Mesenteric fat pad (tissue), 1 donor: Measurements from ENCODE around the gene SH3BP1. TPM values are rescaled to one million over a fixed set of nuclear protein-coding genes. Genes with fewer than 3 reads are reported as not detected.
A peak's percentile ranks its signal among the peaks of the same experiment; 100 is the strongest.

Experiments
- DNase-seq: peaks from one replicate; pipeline ENCODE4 v3.0.0-alpha.2; 2020; ENCODE audit warnings: low spot score
- total RNA-seq: library from RNA; stranded (reverse); fragmentation: NEBNext Ultra II Directional; extraction: Animal tissue kit (Norgen Biotek cat#: 25700); gene quantifications from one replicate; pipeline ENCODE4 v1.2.1, GENCODE V29; 2021
- donor health status: DM: yes; HTN: yes; CAD: no.

Gene SH3BP1
- total RNA-seq, 1 donor from 2014 or later: 15.0 TPM

DNA sequence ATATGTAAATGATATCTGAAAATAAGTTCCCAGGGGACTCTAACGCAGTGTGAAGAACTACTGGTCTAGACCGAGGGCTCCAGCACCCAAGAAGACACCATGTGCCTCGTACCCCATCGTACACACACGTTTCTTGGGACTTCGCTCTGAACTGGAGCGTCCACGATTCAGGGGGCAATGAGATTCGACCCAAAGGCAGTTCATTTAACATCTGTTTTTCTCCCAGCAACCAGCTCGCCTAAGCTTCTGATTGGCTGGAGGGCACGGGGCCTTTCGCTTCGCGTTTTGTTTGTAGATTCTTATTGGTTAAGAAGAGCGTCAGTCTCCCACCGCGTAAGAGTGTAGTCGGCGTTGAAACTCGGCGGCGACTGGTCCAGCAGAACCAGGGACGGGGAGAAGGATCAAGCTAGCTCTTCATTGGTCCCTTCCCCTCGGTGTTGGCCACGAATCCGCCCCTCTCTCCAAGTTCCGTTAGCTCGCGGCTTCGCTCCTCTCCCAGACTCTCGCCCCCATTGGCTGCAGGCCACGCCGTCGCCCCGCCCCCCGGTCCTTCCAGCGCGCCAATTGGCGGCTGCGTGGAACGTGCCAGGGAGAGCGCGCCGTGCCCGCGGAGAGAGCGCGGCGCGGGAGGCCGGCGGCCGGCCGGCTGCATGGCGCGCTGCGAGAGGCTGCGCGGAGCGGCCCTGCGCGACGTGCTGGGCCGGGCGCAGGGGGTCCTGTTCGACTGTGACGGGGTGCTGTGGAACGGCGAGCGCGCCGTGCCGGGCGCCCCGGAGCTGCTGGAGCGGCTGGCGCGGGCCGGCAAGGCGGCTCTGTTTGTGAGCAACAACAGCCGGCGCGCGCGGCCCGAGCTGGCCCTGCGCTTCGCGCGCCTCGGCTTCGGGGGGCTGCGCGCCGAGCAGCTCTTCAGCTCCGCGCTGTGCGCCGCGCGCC lies 18.9 kb downstream of the SH3BP1 start, which contains the start of gene PDXP:
TSS of gene PDXP (plus strand) at position 591 of the 933 bp plus-strand sequence. CDS start at position 651, 60 bp downstream.
- DNase-seq: peak; percentile 100

DNA sequence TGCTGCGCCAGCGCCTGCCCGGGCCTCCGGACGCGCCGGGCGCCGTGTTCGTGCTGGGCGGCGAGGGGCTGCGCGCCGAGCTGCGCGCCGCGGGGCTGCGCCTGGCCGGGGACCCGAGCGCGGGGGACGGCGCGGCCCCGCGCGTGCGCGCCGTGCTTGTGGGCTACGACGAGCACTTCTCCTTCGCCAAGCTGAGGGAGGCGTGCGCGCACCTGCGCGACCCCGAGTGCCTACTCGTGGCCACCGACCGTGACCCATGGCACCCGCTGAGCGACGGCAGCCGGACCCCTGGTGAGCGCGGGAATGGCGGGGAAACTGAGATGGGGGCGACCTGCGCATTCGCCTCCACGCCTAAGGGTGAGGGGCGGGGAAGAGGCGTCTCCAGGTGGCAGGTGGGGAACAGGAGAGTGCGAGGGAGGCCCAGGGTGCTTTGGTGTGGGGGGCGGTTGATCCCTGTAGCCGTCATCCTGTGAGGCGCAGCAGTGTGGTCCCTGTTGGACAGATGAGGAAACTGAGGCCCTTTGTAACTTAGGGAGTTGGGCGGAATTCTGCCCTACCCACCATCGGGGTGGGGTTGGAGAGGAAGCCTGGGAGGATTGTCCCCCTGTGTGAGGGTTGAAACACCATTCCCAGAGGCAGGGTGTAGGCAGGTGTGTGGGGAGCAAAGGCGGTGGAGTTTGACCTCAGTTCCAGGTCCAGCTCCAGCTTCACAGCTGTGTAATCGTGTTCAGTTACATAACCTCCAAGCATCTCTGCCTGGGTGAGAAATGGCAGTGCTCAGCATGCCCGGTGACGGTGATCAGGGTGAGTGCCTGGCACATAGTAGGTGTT lies 19.8 kb downstream of the SH3BP1 start:
- DNase-seq: no peak

DNA sequence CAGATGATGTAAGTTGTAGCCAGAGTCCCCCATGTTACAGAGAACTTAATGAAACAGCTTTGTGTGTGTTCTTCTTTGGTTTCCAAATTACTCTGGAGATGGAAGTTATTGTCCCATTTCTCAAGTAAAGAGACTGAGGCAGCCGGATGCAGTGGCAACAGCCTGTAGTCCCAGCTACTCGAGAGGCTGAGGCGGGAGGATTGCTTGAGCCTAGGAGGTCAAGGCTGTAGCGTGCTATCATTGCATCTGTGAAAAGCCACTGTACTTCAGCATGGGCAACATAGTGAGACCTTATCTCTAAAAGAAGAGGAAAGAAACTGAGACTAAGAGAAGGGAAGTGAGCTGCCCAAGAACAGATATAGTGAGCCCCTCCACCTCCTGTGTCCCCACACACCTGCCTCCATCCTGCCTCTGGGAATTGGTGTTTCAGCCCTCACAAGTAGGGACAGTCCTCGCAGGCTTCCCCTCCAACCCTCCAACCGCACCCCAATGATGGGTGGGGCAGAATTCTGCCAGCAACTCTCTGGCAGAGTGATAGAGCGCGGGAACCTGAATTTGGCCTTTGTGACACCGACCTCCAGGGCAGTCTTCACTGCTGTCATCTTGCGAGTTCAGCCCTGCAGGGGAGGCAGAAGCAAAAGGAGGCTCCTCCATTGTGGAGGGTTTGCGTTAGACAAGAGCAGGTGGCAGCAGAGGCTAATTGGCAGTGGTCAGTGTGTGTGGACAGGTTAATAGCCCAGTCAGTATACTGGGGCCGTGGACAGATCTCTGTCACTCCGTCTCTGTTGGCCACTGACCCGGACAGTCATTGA lies 20.6 kb downstream of the SH3BP1 start:
- no peak for DNase-seq

DNA sequence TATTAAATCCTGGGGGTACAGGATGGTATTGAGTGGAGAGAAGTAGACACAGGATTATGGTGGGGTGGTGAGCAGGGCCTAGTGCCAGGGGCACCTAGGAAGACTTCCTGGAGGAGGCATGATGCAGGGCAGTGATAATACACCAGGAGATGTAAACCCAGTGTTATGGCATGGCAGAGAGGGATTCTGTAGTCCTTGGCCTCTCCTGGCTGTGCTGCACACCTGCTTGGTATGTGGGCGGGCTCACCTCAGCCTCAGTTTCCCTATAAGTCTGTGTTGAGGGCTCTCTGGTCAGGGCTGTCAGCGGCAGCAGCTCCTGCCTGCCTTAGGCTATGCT lies 21.2 kb downstream of the SH3BP1 start:
- DNase-seq: no peak

DNA sequence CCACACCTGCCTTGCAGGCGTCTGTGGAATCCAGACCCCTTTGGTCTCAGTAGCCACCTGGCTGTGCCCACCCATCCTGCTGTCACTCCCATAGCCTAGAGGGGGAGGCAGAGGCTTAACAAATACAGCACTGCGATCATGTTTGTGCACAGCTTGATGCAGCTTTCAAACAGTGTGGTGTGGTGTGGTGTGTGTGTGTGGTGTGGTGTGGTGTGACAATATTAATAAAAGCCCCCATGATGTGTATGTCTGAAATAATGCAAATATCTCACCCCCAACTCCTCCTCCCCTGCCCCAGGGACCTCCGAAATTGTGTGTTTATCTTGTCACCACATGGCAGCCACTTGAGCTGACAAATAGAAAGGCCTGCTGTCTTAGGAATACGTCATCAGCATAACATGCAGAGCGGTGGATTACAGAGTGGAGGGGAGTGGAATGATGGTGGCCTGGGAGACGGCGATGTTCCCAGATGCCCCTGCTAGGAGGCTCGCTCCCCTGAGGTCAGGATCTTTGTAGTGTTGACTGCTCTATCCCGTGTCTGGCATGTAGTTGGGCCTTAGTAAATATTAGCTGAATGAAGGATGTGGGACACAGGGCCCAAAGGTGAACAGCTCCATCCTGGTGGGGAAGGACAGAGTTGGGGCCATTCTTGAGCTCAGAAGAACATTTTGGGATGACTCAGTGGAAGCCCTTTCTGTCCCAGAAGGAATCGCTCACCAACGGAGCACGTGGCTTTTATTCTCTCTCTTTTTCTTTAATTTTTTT lies 21.9 kb downstream of the SH3BP1 start:
- DNase-seq: no peak

DNA sequence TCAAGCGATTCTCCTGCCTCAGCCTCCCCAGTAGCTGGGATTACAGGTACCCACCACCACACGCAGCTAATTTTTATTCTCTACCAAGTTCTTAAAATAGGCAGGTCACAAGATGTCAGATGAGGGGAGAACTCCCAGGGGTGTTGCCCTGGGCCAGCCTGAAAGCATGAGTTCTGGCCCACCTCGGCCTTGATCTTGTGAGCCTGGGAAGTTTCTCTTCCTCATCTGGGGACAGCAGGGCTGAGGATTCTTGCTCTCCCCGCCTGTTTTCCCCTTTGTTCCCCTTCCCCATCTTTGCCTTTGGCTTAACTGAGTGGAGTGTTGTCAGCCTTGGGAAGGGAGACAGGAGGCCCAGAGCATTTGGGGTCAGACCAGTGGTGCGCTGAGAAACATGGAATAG lies 22.6 kb downstream of the SH3BP1 start:
- no peak for DNase-seq

DNA sequence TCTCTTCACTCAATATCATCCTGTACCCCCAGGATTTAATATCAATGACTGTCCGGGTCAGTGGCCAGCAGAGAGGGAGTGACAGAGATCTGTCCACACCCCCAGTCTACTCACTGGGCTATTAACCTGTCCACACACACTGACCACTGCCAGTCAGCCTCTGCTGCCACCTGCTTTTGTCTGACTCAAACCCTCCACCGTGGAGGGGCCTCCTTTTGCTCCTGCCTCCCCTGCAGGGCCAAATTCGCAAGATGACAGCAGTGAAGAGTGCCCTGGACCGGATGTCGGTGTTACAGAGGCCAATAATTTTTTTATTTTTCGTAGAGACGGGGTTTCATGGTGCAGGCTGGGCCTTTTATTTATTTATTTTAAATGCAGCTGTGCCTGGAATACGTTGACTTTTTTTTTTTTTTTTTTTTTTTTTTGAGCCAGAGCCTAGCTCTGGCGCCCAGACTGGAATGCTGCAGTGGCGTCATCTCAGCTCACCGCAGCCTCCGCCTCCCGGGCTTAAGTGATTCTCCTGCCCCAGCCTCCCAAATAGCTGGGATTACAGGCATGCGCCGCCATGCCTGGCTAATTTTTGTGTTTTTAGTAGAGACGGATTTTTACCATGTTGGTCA lies 24.2 kb downstream of the SH3BP1 start:
- no peak for DNase-seq

DNA sequence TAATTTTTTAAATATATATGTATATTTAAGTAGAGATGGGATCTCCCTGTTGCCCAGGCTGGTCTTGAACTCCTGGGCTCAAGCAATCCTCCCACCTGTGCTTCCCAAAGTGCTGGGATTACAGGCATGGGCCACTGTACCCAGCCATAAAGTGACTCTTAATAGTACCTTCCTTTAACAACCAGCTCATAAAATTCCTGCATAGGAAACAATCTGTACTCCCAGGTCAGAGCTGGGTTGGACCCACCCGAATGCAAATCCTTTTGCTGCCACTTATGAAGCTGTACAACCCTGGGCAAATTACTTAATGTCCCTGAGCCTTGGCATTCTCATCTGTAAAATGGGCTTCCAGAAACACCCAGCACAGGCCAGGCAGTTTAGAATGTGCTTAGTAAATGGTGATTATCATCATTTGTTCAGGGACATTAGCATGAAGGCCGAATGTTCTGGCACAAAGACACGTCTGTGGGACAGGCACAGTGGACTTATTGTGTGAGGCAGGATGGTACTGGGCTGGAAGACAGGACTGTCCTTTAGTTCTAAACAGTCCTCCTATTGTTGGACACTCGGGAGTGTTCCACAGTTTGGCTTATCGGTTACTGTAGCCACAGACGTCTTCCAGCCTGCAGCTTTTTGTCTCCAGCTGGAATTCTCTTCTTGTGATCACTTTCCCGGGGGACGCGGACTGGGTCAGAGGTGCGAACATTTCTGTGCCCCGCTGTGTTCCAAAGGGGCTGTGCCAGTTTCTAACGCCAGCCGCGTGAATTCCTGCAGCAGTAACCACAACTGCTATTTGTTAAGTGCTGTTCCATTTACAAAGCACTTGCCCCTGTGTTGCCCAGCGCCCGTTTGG lies 25.0 kb downstream of the SH3BP1 start:
- DNase-seq: no peak

DNA sequence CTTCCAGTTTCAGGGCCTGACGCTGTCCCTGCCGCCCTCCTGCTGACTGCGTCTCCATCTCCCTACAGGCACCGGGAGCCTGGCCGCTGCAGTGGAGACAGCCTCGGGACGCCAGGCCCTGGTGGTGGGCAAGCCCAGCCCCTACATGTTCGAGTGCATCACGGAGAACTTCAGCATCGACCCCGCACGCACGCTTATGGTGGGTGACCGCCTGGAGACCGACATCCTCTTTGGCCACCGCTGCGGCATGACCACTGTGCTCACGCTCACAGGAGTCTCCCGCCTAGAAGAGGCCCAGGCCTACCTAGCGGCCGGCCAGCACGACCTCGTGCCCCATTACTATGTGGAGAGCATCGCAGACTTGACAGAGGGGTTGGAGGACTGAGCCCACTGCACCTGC lies 26.0 kb downstream of the SH3BP1 start:
- DNase-seq: no peak

DNA sequence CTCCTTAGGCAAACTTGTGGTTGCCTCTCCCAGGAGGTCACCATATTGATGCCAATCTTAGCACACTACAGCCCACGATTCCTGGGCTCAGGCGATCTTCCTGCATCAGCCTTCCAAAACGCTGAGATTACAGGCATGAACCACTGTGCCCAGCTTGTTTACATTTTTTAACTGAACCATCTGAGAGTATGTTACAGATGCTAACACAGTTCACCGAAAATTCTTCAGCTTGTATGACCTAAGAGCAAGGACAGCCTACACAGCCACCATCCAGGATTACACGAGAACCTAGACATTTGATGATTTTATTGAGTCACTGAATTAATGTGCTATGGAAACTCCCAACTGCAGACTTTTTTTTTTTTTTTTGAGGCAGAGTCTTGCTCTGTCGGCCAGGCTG lies 30.1 kb downstream of the SH3BP1 start:
- no peak for DNase-seq

DNA sequence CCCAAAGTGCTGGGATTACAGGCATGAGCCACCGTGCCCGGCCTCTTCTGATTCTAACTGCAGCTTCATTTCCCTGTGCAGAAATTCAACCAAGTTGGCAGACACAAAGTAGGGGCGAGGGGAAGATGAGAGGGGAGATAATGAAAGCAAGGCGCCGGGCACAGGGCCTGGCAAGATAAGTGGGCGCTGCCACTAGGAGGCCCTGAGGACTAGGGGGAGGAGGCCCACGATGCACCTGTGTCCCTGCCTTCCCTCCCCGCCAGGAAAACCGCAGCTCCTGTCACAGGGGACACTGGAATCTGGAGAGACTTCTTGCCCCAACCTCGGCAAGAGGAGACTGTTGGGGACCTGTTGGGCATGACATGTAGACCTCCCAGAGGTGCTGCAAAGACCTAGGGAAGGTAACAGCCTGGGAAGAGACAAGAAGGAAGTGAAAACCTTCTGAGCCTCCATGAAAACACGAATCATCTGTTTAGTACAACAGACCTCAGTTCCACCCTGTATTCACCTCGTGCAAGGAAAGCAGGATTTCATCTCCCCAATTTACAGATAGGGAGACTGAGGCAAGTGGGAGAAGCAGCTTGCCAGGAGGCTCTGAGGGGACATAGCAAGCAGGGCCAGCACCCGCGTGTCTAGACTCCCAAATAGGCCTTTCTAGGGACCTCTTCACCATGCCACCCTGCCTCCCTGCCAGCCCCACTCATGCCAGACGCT lies 32.9 kb downstream of the SH3BP1 start:
- no peak for DNase-seq

DNA sequence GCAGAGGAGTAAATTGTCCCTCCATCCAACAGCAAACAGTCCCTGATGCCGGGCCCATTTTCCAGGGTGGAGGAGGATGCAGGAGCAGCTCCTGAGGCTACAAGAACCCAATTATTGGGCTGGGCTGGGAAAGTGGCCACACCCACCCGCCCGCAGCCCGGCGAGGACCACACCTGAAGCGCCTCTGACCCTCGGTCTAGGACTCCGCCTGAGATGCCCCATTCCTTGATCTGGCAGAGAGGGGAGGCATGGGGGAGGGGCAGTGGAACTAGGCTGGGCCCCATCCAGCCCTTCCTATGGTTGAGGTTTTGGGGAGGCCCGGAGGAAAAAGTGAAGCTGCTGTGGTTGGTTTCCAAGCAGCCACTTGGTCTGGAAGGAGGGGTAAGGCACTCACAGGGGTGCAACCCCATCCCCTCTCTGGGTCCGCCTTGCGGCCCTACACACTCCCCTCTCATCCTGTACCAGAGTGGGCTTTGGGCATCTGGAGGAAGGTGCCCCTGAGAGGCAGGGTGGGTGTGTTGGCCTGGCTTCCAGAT lies 33.5 kb downstream of the SH3BP1 start:
- DNase-seq: no peak

DNA sequence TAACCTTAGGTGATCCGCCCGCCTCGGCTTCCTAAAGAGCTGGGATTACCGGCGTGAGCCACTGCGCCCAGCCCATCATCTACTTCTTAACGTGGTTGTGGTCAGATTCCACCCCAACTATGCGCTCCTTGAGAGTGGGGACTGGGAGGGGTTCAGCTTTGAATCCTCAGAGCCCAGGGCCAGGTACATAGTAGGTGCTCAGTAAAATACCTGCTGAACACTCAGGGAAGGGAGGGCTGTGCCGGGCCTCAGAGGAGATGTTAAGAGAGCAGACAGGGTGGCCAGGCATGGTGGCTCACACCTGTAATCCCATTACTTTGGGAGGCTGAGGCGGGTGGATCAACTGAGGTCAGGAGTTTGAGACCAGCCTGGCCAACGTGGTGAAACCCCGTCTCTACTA lies 34.8 kb downstream of the SH3BP1 start:
- DNase-seq: no peak

DNA sequence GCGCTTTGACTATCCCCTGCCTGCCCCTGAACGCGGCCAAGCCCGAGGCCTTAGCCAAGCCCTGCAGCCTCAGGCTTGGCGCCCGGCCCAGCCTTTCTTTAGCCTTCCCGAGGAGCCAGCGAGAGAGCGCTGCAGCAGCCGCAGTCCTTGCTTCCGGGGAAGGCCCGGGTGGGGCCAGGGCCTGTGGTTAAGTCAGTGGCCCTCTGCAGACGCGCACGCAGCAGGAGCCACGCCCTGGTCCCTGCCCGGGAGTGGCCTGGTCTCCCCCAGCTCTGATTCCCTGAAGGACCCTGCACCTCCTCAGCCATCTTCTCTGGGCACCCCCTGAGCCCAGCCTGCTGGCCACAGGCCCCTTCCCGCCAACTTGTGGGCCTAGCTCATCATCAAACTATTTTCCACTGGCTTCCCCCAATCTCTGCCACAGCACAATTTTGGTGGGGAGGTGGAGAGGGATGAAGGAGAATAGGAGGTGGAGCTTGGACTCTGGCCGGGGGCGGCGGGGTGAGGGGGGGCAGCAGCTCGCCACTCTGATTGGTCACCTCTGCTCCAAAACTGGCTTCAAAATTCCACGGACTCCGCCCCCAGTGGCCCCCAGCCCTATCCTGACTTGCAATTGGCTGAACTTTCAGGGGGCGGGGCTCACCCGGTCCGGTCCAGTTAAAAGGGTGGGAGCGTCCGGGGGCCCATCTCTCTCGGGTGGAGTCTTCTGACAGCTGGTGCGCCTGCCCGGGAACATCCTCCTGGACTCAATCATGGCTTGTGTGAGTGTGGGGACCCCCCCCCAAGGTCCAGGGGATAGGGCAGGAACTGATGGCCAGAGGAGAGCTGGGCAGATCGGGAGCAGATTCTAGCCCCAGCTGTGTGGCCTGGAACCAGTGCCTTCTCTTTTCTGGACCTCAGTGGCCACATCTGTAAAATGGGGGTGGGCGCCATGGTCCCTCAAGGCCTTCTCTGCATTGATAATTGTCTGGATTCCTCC lies 35.8 kb downstream of the SH3BP1 start, which contains the start of gene LGALS1:
TSS of gene LGALS1 (plus strand) at position 686 of the 979 bp plus-strand sequence. CDS start at position 753, 67 bp downstream.
- DNase-seq: peak; percentile 96

DNA sequence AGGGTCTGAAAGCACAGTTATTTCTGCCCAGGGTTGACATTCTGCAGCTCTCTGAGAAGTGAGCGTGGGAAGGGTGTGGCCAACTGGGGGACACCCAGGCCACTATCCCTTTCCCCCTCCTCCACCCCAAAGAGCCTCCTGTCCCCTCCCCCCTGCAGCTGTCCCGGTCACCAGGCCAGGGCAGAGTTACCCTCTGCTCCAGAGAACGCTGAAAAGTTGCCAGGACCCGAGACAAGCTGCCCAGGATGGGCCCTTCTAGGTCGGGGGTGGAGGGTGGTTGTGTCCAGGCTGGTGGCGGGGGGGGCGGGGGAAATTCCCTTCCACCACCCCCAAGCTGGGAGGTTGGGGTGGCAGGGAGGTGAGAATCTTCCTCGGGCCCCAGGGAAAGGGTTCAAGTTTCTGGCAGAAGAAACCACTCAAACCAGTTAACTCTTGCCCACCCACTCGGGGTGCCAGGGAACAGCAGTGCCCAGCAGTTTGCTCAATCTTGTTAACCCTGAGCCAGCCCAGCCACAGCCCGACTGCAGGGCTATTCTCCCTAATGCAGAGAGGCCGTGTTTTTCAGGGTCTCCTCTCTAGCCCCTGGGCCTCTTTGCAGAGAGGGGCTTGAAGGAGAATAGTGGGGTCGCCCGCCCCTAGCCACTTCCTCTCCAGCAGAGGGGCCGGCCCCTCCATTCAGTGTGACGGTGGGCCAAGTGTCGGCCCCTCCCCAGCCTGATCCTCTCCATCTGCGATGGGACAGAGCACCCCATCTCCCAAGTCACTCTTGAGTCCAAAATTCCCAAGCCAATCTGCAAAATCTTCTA lies 36.7 kb downstream of the SH3BP1 start:
- no peak for DNase-seq
